ENCODE measurements around the gene NFATC2.

NFATC2 gene

DNA sequence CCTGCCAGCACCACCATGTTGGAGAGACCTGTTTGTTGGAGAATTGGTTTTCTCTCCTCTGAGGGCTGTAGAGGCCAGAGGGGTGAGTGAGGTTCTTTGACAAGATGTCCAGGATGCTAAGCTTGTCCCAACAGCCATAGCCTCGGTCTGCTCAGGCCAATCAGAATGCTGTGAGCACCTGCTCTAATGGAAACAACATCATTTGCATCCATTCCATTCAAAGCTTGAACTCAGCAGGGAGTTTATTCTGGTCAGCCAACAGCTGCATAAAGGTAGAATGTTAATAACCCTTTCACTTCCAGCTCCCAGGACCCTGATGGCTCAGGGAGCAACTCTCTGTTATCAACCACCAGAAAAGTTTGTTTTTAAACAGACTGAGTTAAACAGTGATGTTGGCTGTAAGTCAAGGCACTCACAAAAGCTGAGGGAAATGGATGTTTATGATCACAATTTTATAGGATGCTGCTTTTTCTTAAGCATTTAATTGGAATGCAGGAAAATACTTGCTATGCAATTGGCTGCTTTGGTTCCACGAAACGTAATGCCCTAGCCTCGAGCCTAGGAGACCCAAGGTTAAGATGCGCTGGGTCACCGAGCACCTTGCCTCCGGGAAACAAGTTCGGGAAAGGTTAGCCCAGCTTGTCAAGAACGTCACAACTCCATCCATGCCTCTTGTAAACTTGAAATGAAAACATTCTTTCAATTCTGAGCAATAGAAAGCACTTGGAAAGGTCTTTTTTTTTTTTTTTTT, 155.2 kb downstream of the NFATC2 start:
- no peak for DNase-seq

GRCh38 chr20:51386586-51386985, 155.9 kb downstream of the NFATC2 start:
- peak; percentile 20 to 55 for DNase-seq

- peak; percentile 29 to 60 for DNase-seq
These were observed 156.6 kb downstream of the NFATC2 start for GRCh38 chr20:51385646-51386530.

GRCh38 chr20:51384875-51385274, 157.6 kb downstream of the NFATC2 start:
- DNase-seq: no peak

GRCh38 chr20:51383891-51384510, 158.5 kb downstream of the NFATC2 start:
- no peak for DNase-seq

- no peak for DNase-seq
These were observed 159.3 kb downstream of the NFATC2 start for GRCh38 chr20:51382986-51383821.

DNA sequence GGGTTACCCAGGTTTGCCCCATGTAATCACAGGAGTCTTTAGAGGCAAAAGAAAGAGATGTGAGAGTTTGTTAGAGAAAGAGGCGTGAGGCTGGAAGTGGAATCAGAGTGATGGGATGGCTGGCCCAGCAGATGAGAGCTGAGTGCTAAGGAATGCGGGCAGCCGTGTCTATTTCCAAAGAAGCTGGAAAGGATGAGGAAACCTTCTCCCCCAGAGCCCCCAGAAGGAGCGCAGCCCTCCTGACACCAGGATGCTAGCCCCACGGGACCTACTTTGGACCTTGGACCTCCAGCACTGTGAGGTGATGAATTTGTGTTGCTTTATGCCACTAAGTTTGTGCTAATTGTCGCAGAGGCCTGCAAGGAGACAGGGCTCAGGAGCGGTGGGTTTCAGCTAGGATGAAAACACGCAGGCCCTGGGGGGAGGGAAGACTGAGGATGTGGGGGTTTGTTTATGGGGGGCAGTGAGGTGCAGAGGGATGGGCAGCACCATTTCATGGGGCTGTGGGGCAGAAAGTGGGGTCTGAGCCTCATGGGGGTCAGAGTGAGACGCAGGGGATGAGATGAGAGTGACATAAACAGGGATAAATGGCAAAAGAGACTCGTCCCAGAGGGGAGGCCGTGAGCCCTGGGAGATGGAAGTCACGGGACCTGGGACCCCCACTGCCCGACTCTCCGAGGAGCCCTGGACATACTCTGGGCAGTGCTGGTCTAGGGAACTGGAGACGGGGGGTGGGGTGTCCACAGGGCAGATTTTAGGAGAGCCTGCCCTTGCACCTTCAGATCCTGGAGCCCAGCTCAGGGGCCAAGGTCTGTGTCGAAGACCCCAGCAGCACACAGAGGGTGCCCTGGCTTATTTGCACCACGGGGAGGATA, 160.2 kb downstream of the NFATC2 start:
- DNase-seq: no peak

DNA sequence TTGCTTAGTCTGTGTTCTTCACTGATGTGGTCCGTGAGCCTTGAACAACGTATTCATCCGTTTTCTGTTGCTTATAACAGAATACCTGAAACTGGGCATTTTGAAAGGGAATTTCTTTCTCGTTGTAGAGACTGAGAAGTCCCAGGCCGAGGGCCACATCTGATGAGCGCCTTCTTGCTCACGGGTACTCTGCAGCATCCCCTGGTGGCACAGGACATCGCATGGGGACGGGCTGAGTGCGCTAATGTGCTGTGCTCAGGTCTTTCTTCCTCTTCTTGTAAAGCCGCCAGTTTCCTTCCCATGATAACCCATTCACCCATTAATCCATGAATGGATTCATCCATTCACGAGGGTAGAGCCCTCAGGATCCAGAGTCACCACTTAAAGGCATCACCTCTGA, 161.0 kb downstream of the NFATC2 start:
- DNase-seq: no peak

- DNase-seq: no peak
These were observed 161.8 kb downstream of the NFATC2 start for GRCh38 chr20:51380401-51381385.

DNA sequence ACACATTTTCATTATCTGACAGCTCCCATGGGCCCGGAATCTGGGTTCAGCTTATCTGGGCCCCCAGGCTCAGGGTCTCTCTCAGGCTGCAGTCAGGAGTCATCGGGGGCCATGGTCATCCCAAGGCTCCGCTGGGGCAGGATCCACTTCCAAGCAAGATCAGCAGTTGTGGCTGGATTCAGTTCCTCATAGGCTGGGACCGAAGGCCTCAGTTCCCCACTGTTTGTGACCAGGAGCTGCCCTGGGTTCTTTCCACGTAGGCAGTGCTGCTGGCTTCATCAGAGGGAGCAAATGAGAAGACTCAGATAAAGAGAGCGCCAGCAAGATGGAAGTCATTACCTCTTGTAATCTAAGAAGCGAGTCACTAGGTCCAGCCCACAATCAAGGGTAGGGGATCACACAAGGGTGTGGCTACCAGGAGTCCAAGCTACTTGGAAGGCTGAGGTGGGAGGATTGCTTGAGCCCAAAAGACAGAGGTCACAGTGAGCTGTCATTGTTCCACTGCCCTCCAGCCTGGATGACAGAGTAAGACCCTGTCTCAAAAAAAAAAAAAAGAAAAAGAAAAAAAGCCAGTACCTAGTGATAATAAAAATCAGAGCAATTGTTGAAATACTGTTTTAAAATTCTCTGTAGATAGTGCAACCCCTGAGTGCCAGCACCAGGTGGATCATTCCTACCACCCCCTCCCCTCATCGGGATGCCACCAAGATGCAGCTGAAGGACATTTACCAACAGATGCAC, 162.7 kb downstream of the NFATC2 start:
- no peak for DNase-seq

- DNase-seq: no peak
These were observed 164.2 kb downstream of the NFATC2 start for GRCh38 chr20:51378171-51378928.

- DNase-seq: no peak
These were observed 165.4 kb downstream of the NFATC2 start for GRCh38 chr20:51377132-51377531.

DNA sequence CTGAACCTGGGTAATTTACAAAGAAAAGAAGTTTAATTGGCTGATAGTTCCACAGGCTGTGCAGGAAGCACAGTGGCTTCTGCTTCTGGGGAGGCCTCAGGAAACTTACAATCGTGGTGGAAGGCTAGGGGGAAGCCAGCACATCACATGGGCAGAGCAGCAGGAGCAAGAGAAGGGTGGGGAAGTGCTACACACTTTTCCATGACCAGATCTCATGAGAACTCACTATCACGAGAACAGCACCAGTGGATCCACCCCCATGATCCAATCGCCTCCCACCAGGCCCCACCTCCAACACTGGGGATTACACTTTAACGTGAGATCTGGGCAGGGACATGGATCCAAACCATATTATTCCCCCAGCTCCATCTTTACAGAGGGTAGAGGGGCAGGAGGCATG, 166.4 kb downstream of the NFATC2 start:
- DNase-seq: no peak

DNA sequence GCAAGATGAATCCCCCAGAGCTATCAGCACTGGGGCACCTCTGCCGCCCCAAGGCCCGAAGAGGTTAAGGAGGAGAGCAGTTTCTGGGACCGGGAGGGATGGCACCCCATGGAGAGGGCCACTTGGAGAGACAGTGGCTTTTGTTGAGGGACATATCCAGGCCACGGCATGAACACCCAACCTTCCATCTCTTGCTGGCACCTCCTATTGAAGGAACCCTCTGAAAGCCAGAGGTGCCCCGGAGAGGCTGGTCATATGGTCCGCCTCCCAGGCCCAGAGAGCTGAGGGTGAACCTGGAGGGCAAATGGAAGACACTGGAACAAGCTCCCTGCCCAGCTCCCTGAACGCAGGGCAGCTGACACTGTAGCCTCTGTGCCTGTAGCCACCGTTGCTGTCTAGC, 167.0 kb downstream of the NFATC2 start:
- no peak for DNase-seq

DNA sequence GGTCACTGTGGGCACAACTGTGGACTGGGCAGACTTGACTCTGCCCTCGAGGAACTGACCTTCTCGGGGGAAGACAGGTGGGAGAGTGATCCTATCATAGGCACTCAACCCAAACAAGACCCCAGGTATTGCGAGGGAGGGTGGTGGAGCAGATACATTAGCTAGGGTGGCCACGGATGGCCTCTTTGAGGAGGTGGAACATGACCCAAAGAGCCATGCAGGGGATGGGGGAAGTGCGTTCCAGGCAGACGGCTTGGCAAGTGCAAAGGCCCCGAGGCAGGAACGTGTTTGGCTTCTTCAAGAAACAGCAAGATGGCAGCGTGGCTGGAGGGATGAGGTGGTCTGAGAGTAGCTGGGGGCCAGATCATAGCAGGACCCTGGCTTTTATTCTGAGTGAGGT, 167.6 kb downstream of the NFATC2 start:
- DNase-seq: no peak

DNA sequence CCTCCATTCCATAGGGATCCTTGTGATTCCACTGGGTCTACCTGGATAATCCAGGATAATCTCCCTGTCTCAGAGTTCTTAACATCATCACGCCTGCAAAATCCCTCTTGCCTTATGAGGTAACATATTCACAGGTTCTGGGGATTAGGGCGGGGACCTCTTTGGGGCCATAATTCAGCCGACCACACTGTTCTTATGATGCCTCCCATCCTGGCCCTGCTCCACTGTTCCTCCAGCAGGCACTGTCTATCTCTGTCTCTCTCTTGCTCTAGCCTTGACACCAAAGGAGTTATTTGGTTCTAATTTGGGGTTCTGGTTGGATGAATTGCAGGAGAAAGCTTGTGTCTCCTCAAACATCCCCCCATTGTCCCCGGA, 168.1 kb downstream of the NFATC2 start:
- no peak for DNase-seq

DNA sequence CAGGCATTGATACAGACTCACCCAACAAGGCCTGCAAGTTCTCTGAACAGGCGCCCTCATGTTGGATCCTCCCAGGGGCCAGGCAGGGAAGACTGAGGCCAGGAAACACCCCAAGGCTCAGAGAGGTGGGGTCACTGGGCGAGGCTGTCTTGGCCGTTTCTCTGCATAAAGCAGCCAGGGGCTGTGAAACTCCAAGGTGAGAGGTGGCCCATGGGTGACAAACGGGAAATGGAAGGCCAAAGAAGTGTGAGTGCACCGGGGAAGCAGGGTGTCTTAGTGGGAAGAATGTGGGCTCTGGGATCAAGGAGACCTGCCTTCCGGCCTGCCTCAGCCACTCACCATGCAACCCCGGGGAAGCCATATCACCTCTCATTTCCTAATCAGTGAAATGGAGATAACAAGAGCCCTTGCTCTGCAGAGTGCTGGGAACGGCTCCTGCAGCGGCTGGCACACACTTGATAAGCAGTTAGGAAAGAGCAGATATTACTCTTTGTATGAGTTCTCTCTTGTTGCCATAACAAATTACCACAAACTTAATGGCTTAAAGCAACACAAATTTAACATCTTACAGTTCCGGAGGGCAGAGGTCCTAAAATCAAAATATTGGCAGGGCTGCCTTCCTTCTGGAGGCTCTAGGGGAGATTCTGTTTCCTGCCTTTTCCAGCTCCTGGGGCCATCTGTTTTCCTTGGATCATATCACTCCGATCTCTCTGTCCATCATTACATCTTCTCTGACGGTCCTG, 168.6 kb downstream of the NFATC2 start:
- DNase-seq: no peak

DNA sequence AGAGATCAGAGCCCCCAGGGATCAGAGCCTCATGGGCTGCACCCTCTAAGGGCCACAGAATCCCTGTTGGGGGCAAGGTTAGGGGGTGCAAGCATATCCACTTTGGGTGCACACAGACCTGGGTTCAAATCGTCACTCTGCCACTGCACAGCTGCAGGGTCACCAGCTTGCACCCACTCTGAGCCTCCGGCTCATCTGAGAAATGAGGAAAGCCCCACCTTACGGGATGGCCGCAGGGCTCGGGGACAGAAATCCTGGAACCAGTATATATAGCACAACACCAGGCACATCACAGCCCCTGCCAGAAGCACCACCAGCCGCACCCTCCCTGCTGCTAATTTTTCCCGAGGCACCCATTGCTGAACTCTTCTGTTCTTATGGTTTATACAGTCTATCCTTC, 169.6 kb downstream of the NFATC2 start:
- no peak for DNase-seq
